Body of pancreas (tissue), 4 donors: ENCODE data around the gene SLAMF7. TPM values are rescaled to one million over a fixed set of nuclear protein-coding genes. Genes with fewer than 3 reads are reported as not detected.

ENCODE experiments used
- ATAC-seq: fragments of 150-250 bp; one replicate; pipeline ENCODE4 v1.9.1; 2016
- DNase-seq, 4 donors: peaks; one replicate each; pipeline ENCODE4 v3.0.0-alpha.2; 2019
- H3K27ac ChIP-seq, 4 donors: fragments of 200-600 bp; sonication (generic); 1 replicate in 3 of 4; 2 replicates in 1 of 4; pipeline versions ENCODE4 v1.5.1 to v1.6.1; 2016 to 2019; ENCODE audit warnings: mild to moderate bottlenecking in 1 of 4, mixed read lengths in 1 of 4, moderate library complexity in 1 of 4
- H3K27me3 ChIP-seq, 2 donors: fragments of 200-600 bp; sonication (generic); one replicate each; pipeline ENCODE4 v1.6.0; 2016; ENCODE audit warnings: mild to moderate bottlenecking in 1 of 2
- H3K36me3 ChIP-seq, 2 donors: fragments of 200-600 bp; sonication (generic); replicated peaks in 1 of 2; 2 replicates each; pipeline ENCODE4 v1.5.1; 2016; ENCODE audit warnings: low read depth in 2 of 2; ENCODE audit not compliant: insufficient read depth in 1 of 2
- H3K4me1 ChIP-seq: fragments of 200-600 bp; sonication (generic); one replicate; pipeline ENCODE4 v1.6.0; 2016
- H3K4me3 ChIP-seq, 2 donors: fragments of 200-600 bp; sonication (generic); 1 replicate in 1 of 2; 2 replicates in 1 of 2; pipeline ENCODE4 v1.5.1; 2016 to 2019
- H3K9me3 ChIP-seq, 3 donors: fragments of 200-600 bp; sonication (generic); 1 replicate in 2 of 3; 2 replicates in 1 of 3; pipeline ENCODE4 v1.5.1; 2016
- CTCF ChIP-seq, 7 experiments: fragments of 450-650 bp in 4 of 7; fragments of 200-600 bp in 3 of 7; sonication (generic) in 3 of 7; IDR thresholded peaks; one replicate each; pipeline ENCODE4 v1.5.1; 2016 to 2019; ENCODE audit warnings: antibody characterized with exemption in 7 of 7
- POLR2A ChIP-seq, 3 donors: fragments of 450-650 bp; IDR thresholded peaks; one replicate each; pipeline ENCODE4 v1.6.1; 2016; ENCODE audit warnings: antibody characterized with exemption in 3 of 3, mild to moderate bottlenecking in 2 of 3
- WGBS, 2 donors: methylation state at CpG; one replicate each; pipeline ENCODE4 v1.1.5; 2017; 5-methylcytosine and 5-hydroxymethylcytosine counted together
- intact Hi-C: fragments of 100-400 bp; cut with DNase I; formaldehyde crosslinking; loops from one replicate; pipeline ENCODE4 v1.15.1; 2023
- total RNA-seq, 2 donors: library from RNA; depleted of rRNA; stranded (reverse); fragments of >200 nt; gene quantifications; one replicate each; pipeline ENCODE4 v1.1.0, GENCODE V29; 2016

The SLAMF7 gene
- total RNA-seq, 2 donors from 2014 or later = 0.26 to 1.3 TPM

GRCh38 chr1:160731990-160732389, 7.1 kb upstream of the SLAMF7 start:
- TF ChIP-seq POLR2A (IDR thresholded peaks at IDR 0.05) (no peak), CTCF (IDR thresholded peaks at IDR 0.05) (no peak)
- no peak for DNase-seq

GRCh38 chr1:160733898-160734297, 5.1 kb upstream of the SLAMF7 start:
- DNase-seq (no peak), ATAC-seq (no peak)
- Histone ChIP-seq H3K4me3 (no peak overlapping the region), H3K4me1 (no peaks in the 10 kb centered on the region), H3K36me3 (no peaks in the 10 kb centered on the region), H3K27me3 (no peaks in the 10 kb centered on the region), H3K27ac (no peak overlapping the region), H3K9me3 (no peaks in the 10 kb centered on the region)
- TF ChIP-seq CTCF (IDR thresholded peaks at IDR 0.05) = no peak
- no peak for TF ChIP-seq POLR2A (IDR thresholded peaks at IDR 0.05)
- intact Hi-C loops = no loop called here

More at GRCh38 chr1:160731990-160732389, 7.1 kb upstream of the SLAMF7 start:
- Histone ChIP-seq H3K4me3 (no peak overlapping the region), H3K27me3 (no peaks in the 10 kb centered on the region), H3K36me3 (no peaks in the 10 kb centered on the region), H3K27ac (no peak overlapping the region), H3K4me1 (no peaks in the 10 kb centered on the region), H3K9me3 (no peaks in the 10 kb centered on the region)
- no peak for ATAC-seq
- intact Hi-C loops = no loop called here
- WGBS, 2 donors = 74 to 92% methylated on average over 1 of the region's 1 CpG

GRCh38 chr1:160734301-160734700, 4.7 kb upstream of the SLAMF7 start:
- no peak for TF ChIP-seq CTCF (IDR thresholded peaks at IDR 0.05)
- no peak for TF ChIP-seq POLR2A (IDR thresholded peaks at IDR 0.05)
- no peaks in the 10 kb centered on the region for H3K27me3 ChIP-seq
- no peak for ATAC-seq

GRCh38 chr1:160738271-160738670, 776 bp upstream of the SLAMF7 start:
- DNase-seq (no peak), ATAC-seq (no peak)
- no peak overlapping the region for H3K27ac ChIP-seq
- H3K4me3 ChIP-seq = no peak overlapping the region
- H3K27me3 ChIP-seq = no peaks in the 10 kb centered on the region
- no peaks in the 10 kb centered on the region for H3K36me3 ChIP-seq
- intact Hi-C loops = no loop called here
- no peaks in the 10 kb centered on the region for H3K4me1 ChIP-seq
- no peak for TF ChIP-seq POLR2A (IDR thresholded peaks at IDR 0.05)
- TF ChIP-seq CTCF (IDR thresholded peaks at IDR 0.05) = no peak
- H3K9me3 ChIP-seq = no peaks in the 10 kb centered on the region
- 76 to 78% methylated on average over 2 of the region's 2 CpGs for WGBS, 2 donors

More at GRCh38 chr1:160734301-160734700, 4.7 kb upstream of the SLAMF7 start:
- no peaks in the 10 kb centered on the region for H3K4me1 ChIP-seq
- intact Hi-C loops = no loop called here
- no peak overlapping the region for H3K4me3 ChIP-seq
- H3K36me3 ChIP-seq = no peaks in the 10 kb centered on the region
- H3K9me3 ChIP-seq = no peaks in the 10 kb centered on the region
- no peak overlapping the region for H3K27ac ChIP-seq
- no peak for DNase-seq

- 73 to 79% methylated on average over 5 of the region's 5 CpGs for WGBS, 2 donors
- no peak overlapping the region for H3K4me3 ChIP-seq
- TF ChIP-seq POLR2A (IDR thresholded peaks at IDR 0.05) (no peak), CTCF (IDR thresholded peaks at IDR 0.05) (no peak)
- no peak for ATAC-seq
- H3K4me1 ChIP-seq = no peaks in the 10 kb centered on the region
- H3K36me3 ChIP-seq = no peaks in the 10 kb centered on the region
- no peak overlapping the region for H3K27ac ChIP-seq
- H3K27me3 ChIP-seq = no peaks in the 10 kb centered on the region
- intact Hi-C loops = no loop called here
- no peak for DNase-seq
- no peaks in the 10 kb centered on the region for H3K9me3 ChIP-seq
Observed at GRCh38 chr1:160740133-160740688, 1.2 kb downstream of the SLAMF7 start.
